GM21526 (cell line): Measurements from ENCODE around the gene CHID1.

Experiments
- ATAC-seq: cut with Tn5 transposase; IDR thresholded peaks from one replicate; pipeline ENCODE4 v1.9.1; 2021; ENCODE audit warnings: moderate library complexity; ENCODE audit not compliant: unreplicated experiment, low FRiP score

The CHID1 gene

DNA sequence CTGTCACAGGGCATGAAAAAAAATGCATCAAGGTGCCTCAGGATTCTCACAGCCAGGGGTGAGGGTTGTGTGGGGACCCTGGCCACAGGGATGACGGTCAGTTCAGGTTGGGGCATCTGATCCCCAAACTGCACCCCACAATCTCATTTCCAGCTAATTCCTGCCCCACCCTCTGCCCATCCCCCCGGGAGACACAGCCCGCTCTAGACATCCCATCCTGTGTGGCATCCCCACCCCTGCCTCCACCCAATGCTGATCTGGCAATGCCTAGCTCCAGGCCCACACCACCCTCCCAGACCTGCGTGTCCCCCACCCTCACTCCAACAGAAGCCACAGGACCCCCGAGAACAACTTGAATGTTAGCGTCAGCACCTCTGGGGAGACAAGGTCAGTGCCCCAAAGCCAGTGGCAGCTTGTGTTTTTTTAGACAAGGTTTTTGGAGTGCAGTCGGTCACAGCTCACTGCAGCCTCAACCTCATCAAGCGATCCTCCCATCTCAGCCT, 42.7 kb downstream of the CHID1 start:
- ATAC-seq: no peak

DNA sequence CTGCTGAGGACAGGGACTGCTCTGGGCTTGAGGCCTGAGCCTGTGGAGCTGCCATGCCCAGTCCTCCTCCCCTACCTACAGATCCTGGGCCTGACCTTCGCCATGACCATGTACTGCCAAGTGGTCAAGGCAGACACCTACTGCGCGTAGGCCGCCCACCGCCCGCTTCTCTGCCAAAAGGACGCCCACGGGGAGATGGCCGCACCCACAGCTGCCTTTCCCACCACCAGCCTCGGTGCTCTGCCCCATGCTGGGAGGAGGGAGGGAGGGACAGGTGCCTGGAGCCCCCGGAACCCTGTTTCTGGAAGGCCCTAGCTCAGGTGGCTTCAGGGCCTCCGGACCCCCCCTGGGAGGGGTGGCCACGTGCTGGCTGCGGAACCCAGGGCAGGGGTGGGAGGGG, 44.1 kb downstream of the CHID1 start:
- ATAC-seq: no peak

- no peak for ATAC-seq
Observed at GRCh38 chr11:865462-866430, 44.9 kb downstream of the CHID1 start.

GRCh38 chr11:864898-865297, 45.7 kb downstream of the CHID1 start:
- ATAC-seq: no peak

DNA sequence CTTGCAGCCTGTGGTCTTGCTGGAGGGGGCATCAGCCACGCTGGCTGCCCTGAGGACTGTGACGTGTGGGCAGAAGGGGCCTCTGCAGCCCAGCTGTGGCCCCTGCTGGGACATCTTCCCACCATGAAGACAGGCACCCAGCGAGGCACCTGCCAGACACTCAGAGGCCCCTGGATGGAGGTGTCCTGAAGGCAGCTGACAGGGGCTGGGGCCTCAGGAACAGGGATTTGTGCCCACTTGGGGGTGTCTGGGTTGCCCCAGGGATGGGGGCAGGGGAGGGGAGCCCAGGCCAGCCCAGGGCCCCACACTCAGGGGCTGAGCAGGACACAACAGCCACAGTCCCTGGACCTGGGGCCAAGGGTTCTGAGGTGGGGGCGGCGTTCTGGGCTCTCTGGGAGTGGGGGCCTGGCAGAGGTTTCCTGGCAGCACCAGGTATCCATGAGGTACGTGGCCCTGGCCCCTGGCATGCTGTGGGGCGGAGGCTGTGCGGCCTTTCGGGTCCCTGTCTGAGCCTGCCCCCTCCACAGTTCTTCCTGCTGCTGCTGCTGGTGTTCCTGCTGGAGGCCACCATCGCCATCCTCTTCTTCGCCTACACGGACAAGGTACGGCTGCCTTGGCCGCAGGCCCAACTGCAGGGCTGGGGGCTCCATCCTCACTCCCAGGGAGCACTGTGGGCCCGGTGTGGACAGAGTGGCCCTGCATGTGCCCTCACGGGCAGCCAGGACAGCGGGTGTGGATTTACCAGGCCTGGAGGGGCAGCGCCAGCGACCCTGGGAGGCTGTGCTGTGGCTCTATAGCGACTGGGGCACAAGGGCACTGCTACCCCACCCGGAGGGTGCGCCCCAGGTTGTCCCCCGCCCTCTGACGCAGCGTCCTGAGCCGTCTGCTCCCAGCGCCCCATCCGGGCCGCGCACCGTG, 46.4 kb downstream of the CHID1 start:
- ATAC-seq: no peak

GRCh38 chr11:863023-863909, 47.3 kb downstream of the CHID1 start:
- no peak for ATAC-seq

- no peak for ATAC-seq
Observed at GRCh38 chr11:862696-863022, 48.0 kb downstream of the CHID1 start.

GRCh38 chr11:862081-862661, 48.4 kb downstream of the CHID1 start:
- ATAC-seq: no peak

DNA sequence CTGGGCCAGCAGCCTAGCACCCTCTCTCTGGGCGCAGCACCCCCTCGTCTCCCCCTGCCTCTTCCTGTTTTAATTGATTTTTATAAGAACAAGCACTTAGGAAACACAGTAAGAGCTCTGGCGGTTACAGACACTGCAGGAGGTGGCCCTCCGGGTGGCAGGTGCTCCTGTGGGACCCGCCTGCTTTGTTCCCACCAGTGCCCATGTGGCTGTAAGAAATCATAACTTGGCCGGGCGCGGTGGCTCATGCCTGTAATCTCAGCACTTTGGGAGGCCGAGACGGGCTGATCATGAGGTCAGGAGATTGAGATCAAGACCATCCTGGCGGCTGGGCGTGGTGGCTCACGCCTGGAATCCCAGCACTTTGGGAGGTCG, 49.5 kb downstream of the CHID1 start:
- no peak for ATAC-seq

GRCh38 chr11:860234-861104, 50.1 kb downstream of the CHID1 start:
- ATAC-seq: no peak

DNA sequence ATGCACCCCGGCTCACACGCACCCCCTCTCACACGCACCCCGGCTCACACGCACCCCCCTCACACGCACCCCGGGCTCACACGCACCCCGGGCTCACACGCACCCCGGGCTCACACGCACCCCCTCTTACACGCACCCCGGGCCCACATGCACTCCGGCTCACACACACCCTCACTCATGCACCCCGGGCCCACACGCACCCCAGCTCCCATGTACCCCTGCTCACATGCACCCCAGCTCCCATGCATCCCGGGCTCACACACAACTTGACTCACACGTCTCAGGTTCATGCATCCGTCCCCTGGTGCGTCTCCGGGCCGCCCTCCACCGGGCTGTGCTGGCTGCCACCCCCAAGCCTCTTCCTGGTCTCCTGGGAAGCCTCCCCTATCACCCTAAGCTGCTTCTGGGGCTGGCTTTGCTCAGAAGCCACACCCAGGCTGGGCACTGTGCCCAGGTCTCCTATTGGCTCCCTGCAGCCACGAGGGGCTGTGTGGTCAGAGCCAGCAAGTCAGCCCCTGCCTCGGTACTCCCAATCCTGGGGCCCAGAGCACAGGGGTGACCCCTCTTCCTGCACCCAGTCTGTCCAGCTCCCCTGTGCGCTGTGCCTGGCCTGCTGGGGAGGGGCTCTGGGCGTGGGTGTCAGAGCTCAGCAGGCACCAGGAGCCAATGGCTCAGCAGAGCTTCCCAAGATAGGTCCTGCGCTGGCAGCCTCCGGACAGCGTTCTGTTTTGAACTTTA, 51.0 kb downstream of the CHID1 start:
- ATAC-seq: no peak

GRCh38 chr11:858762-859339, 51.8 kb downstream of the CHID1 start:
- ATAC-seq: no peak

GRCh38 chr11:858053-858761, 52.4 kb downstream of the CHID1 start:
- ATAC-seq: no peak

DNA sequence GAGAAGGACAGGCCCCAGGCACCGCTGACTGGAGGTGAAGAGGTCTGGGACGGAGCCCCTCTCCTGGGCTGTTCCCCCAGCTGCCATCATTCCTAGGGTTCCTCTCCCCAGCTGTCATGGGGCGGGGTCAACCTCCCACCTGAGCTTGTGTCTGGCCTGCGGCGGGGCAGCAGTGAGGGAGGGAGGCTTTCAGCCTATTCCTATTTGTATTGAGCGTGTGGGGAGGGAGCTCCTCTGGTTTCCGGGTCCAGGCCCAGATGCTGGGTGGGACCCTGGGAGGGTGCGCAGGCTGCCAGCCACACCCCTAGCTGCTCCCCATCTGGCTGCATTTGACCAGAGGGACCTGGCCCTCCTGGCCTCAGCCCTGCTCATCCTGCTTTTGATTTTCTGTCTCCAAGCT, 54.2 kb downstream of the CHID1 start:
- no peak for ATAC-seq

- no peak for ATAC-seq
Observed at GRCh38 chr11:855796-856195, 54.8 kb downstream of the CHID1 start.

GRCh38 chr11:855330-855674, 55.3 kb downstream of the CHID1 start:
- ATAC-seq: no peak

GRCh38 chr11:854601-855329, 55.8 kb downstream of the CHID1 start:
- ATAC-seq: no peak
